CD8-positive, alpha-beta memory T cell (primary cell): ENCODE results near the gene CYP51A1. TPM values are rescaled to one million over a fixed set of nuclear protein-coding genes. Genes with fewer than 3 reads are reported as not detected.
"Not testable (repeated sequence)": the region's sequence is repeated elsewhere in the genome, so short reads cannot be mapped to it uniquely, and the experiment has no call there.

Source experiments
- CTCF ChIA-PET: fragments of 350-600 bp; sonication (Branson Sonifier 250); formaldehyde crosslinking; loops from one replicate; lab custom pipeline; 2021; ENCODE audit warnings: antibody characterized with exemption; lab: Charles Lee
- POLR2A ChIA-PET: fragments of 350-600 bp; sonication (Branson Sonifier 250); formaldehyde crosslinking; loops from one replicate; lab custom pipeline; 2021; ENCODE audit warnings: antibody characterized with exemption; lab: Charles Lee
- DNase-seq, 5 donors: peaks; one replicate each; pipeline versions ENCODE4 v3.0.0 to v3.0.0-alpha.2; 2020 to 2022; ENCODE audit warnings: mixed read lengths in 1 of 5
- H3K27ac ChIP-seq: one replicate; pipeline ENCODE4 v1.7.0; 2013; ENCODE audit warnings: low read depth, mild to moderate bottlenecking, low read length, moderate library complexity
- H3K27me3 ChIP-seq: 2 replicates; pipeline ENCODE4 v1.7.0; 2013; ENCODE audit warnings: low read length, mild to moderate bottlenecking; ENCODE audit not compliant: insufficient read depth, poor library complexity, severe bottlenecking
- H3K36me3 ChIP-seq: 2 replicates; pipeline ENCODE4 v1.7.0; 2013; ENCODE audit warnings: mild to moderate bottlenecking, low read length, moderate library complexity; ENCODE audit not compliant: insufficient read depth
- H3K4me1 ChIP-seq: 2 replicates; pipeline ENCODE4 v1.7.0; 2013; ENCODE audit warnings: mild to moderate bottlenecking, low read length, moderate library complexity; ENCODE audit not compliant: insufficient read depth
- H3K4me3 ChIP-seq: 2 replicates; pipeline ENCODE4 v1.7.0; 2013; ENCODE audit warnings: mild to moderate bottlenecking, low read length
- H3K9me3 ChIP-seq: 2 replicates; pipeline ENCODE4 v1.7.0; 2013; ENCODE audit warnings: mild to moderate bottlenecking, low read length
- H3K27ac Mint-ChIP-seq, 8 donors: one replicate each; pipeline ENCODE4 v1.8.0; 2020 to 2021; ENCODE audit warnings: mixed read lengths in 8 of 8, mild to moderate bottlenecking in 6 of 8, inconsistent platforms in 3 of 8, moderate library complexity in 3 of 8
- H3K27me3 Mint-ChIP-seq, 2 donors: one replicate each; pipeline ENCODE4 v1.8.0; 2020 to 2021; ENCODE audit warnings: mixed read lengths in 2 of 2, mild to moderate bottlenecking in 1 of 2, moderate library complexity in 1 of 2
- H3K36me3 Mint-ChIP-seq, 3 donors: one replicate each; pipeline ENCODE4 v1.8.0; 2020 to 2021; ENCODE audit warnings: mixed read lengths in 3 of 3, inconsistent platforms in 1 of 3, mild to moderate bottlenecking in 1 of 3
- H3K4me1 Mint-ChIP-seq, 3 donors: one replicate each; pipeline ENCODE4 v1.8.0; 2020 to 2021; ENCODE audit warnings: mixed read lengths in 3 of 3, inconsistent platforms in 1 of 3, mild to moderate bottlenecking in 1 of 3
- H3K4me3 Mint-ChIP-seq, 7 donors: one replicate each; pipeline ENCODE4 v1.8.0; 2020 to 2021; ENCODE audit warnings: mixed read lengths in 7 of 7, mild to moderate bottlenecking in 6 of 7, moderate library complexity in 4 of 7, inconsistent platforms in 2 of 7
- H3K9me3 Mint-ChIP-seq, 5 donors: one replicate each; pipeline ENCODE4 v1.8.0; 2020 to 2022; ENCODE audit warnings: mixed read lengths in 5 of 5, mild to moderate bottlenecking in 3 of 5, moderate library complexity in 2 of 5, inconsistent platforms in 1 of 5
- polyA plus RNA-seq: library from polyadenylated mRNA; unstranded; fragments of 300-500 nt; fragmentation: Illumina TruSeq; gene quantifications from one replicate; pipeline ENCODE4 v1.2.3, GENCODE V29; 2021
- total RNA-seq, 2 experiments: library from RNA; stranded (reverse); gene quantifications; one replicate each; pipeline ENCODE4 v1.2.3, GENCODE V29; 2021

CYP51A1 gene
- total and polyA plus RNA-seq, 3 experiments from 2014 or later: 13.4 to 44.5 (median 44.5) TPM

DNA sequence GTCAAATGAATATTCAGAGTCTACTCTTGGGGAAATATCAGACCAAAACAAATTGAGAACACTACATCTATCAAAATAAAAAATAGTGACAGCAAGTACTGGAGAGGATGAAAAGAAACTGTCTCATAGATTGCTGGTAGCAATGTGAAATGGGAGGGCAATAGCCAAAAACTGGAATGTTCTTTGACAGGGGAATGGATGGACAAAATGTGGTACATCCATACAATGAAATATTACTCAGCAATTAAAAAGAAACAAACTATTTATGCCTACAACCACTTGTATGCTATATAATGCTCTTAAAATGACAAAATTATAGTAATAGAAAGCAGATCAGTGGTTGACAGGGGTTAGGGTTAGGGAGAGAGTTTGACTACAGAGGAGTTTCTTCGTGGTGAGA is 46.0 kb downstream of the CYP51A1 start:
- Histone ChIP-seq H3K4me3 (no peak overlapping the region), H3K36me3 (peaks cover 24% of the 10 kb centered on the region), H3K9me3 (no peaks in the 10 kb centered on the region), H3K4me1 (no peaks in the 10 kb centered on the region), H3K27ac (no peak overlapping the region), H3K27me3 (no peaks in the 10 kb centered on the region)
- CTCF ChIA-PET: no interaction called here
- Mint-ChIP-seq H3K9me3 (no peaks in the 10 kb centered on the region), H3K27me3 (no peaks in the 10 kb centered on the region), H3K36me3 (peaks cover 36 to 80% (median 48%) of the 10 kb centered on the region in 3 donors), H3K27ac (peak overlapping the region in 1 of 8 donors; percentile 3), H3K4me1 (no peaks in the 10 kb centered on the region), H3K4me3 (no peak overlapping the region)
- POLR2A ChIA-PET: no interaction called here
- DNase-seq: no peak

DNA sequence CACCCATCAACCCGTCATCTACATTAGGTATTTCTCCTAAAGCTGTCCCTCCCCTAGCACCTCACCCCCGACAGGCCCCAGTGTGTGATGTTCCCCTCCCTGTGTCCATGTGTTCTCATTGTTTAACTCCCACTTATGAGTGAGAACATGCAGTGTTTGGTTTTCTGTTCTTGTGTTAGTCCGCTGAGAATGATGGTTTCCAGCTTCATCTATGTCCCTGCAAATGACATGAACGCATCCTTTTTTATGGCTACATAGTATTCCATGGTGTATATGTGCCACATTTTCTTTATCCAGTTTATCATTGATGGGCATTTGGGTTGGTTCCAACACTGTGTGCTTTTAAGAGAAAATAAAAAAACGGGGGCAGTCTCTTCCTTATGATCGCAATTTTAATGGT is 50.4 kb downstream of the CYP51A1 start:
- H3K27ac ChIP-seq, H3K4me1 Mint-ChIP-seq, H3K4me1 ChIP-seq, H3K4me3 ChIP-seq, DNase-seq, POLR2A ChIA-PET, H3K27me3 ChIP-seq, H3K27ac Mint-ChIP-seq, H3K9me3 Mint-ChIP-seq, H3K4me3 Mint-ChIP-seq, CTCF ChIA-PET, H3K27me3 Mint-ChIP-seq, H3K9me3 ChIP-seq: not testable (repeated sequence)
- H3K36me3 Mint-ChIP-seq: peaks cover 35 to 78% (median 46%) of the 10 kb centered on the region in 3 donors
- H3K36me3 ChIP-seq: peaks cover 28% of the 10 kb centered on the region

DNA sequence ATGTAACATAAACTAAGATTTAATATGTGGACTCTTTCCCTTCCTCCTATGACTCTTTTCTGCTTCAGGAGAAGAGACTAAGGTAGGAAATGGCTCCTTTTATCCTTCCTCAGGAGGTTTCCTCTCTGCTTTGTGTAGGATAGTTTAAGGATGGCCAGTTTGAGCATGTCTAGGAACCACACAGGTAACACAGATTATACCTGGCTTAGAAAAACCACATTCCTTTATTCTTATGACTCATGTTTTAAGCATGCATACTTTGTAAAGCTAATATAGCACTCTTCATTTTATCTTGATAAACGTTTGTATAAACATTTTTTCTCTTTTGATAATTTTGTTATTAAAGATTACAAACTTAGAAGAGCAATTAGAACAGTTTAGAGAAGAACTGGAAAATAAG is 57.8 kb downstream of the CYP51A1 start:
- Mint-ChIP-seq H3K27ac (peak overlapping the region in 2 of 8 donors; percentile 2 to 56), H3K4me1 (no peaks in the 10 kb centered on the region), H3K36me3 (peaks cover 8 to 65% (median 30%) of the 10 kb centered on the region in 3 donors), H3K27me3 (no peaks in the 10 kb centered on the region), H3K4me3 (no peak overlapping the region), H3K9me3 (no peaks in the 10 kb centered on the region)
- DNase-seq: no peak
- no peak overlapping the region for H3K4me3 ChIP-seq
- H3K27ac ChIP-seq: no peak overlapping the region
- ChIA-PET CTCF (interaction anchor here (1.6 kb wide), 1 partner anchor 16 kb away, joined by 5 read pairs; no protein-coding TSS in a partner anchor), POLR2A (interaction anchor here (0.5 kb wide), 1 partner anchor 136 kb away, joined by 3 read pairs; no protein-coding TSS in a partner anchor)
- no peaks in the 10 kb centered on the region for H3K4me1 ChIP-seq
- H3K9me3 ChIP-seq: no peaks in the 10 kb centered on the region
- no peaks in the 10 kb centered on the region for H3K27me3 ChIP-seq
- peaks cover 7% of the 10 kb centered on the region for H3K36me3 ChIP-seq

DNA sequence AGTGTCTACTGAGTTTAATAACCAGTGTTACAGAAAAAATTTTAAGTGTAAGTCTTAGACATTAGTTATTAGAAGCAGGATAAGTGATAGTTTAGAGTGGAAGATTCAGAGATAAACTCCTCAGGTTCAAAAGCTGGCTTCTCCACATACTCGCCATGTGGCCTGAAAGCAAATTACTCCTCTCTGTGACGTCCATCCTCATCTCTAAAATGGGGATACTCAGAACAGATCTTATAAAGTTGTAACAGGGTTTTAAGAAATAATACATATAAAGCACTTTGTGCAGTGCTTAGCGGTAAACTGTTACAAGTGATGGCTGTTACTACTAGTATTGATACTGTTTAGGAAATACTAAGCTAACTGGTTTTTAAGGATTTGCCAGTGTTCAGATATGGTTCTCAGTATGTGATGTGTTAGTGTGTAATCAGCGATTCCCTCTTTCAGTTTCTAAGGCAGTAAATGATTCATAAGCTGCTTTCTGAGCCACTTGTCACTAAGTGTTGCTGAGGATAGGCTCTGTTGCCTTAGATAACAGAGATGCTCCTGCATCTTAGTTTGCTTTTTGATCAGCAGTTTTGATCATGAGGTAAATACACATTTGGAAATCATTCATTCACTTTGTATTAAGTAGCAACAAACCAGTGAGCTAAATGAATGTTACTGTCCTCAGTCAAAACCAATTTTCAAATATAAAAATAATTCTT is 58.7 kb downstream of the CYP51A1 start:
- no peak overlapping the region for H3K4me3 Mint-ChIP-seq
- H3K27me3 Mint-ChIP-seq: no peaks in the 10 kb centered on the region
- no peaks in the 10 kb centered on the region for H3K9me3 Mint-ChIP-seq
- DNase-seq: no peak
- Histone ChIP-seq H3K27me3 (no peaks in the 10 kb centered on the region), H3K27ac (no peak overlapping the region), H3K4me1 (no peaks in the 10 kb centered on the region), H3K9me3 (no peaks in the 10 kb centered on the region), H3K4me3 (no peak overlapping the region), H3K36me3 (peaks cover 11% of the 10 kb centered on the region)
- ChIA-PET CTCF (interaction anchor here (1.6 kb wide), 1 partner anchor 15 kb away, joined by 5 read pairs; no protein-coding TSS in a partner anchor), POLR2A (interaction anchor here (0.5 kb wide), 1 partner anchor 135 kb away, joined by 3 read pairs; no protein-coding TSS in a partner anchor)
- H3K36me3 Mint-ChIP-seq: peaks cover 8 to 68% (median 33%) of the 10 kb centered on the region in 3 donors
- H3K27ac Mint-ChIP-seq: peak overlapping the region in 1 of 8 donors; percentile 42
- H3K4me1 Mint-ChIP-seq: no peaks in the 10 kb centered on the region

GRCh38 chr7:92072708-92073107 is 61.6 kb downstream of the CYP51A1 start:
- Mint-ChIP-seq H3K4me3 (no peak overlapping the region), H3K9me3 (no peaks in the 10 kb centered on the region), H3K27me3 (no peaks in the 10 kb centered on the region), H3K27ac (no peak overlapping the region), H3K36me3 (peaks cover 19 to 68% (median 31%) of the 10 kb centered on the region in 3 donors), H3K4me1 (no peaks in the 10 kb centered on the region)
- Histone ChIP-seq H3K27ac (no peak overlapping the region), H3K36me3 (peaks cover 14% of the 10 kb centered on the region), H3K4me1 (no peaks in the 10 kb centered on the region), H3K4me3 (no peak overlapping the region), H3K9me3 (no peaks in the 10 kb centered on the region), H3K27me3 (no peaks in the 10 kb centered on the region)
- no peak for DNase-seq
- CTCF ChIA-PET: no interaction called here
- POLR2A ChIA-PET: no interaction called here

DNA sequence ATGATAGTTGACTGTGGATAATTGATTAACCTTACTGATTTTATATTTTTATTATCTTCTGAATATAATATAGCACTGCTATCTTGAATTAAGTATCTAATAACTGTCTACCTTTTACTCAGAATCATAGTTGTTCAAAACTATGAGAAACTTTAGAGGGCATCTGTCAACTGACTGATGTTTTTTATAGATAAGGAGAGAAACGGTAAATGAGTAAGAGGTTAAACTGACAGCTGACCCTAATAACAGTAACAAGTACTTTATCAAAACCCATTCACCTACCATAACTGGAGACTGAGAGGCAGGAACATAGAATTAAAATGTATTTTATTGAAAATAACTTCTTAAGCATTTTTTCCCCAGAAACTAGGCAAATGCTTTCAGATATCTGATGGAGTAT is 62.2 kb downstream of the CYP51A1 start:
- no peak overlapping the region for H3K4me3 Mint-ChIP-seq
- Histone ChIP-seq H3K4me3 (no peak overlapping the region), H3K9me3 (no peaks in the 10 kb centered on the region), H3K27me3 (no peaks in the 10 kb centered on the region), H3K27ac (no peak overlapping the region), H3K36me3 (peaks cover 14% of the 10 kb centered on the region), H3K4me1 (no peaks in the 10 kb centered on the region)
- H3K9me3 Mint-ChIP-seq: no peaks in the 10 kb centered on the region
- no peaks in the 10 kb centered on the region for H3K4me1 Mint-ChIP-seq
- DNase-seq: no peak
- H3K36me3 Mint-ChIP-seq: peaks cover 19 to 68% (median 36%) of the 10 kb centered on the region in 3 donors
- H3K27ac Mint-ChIP-seq: peak overlapping the region in 1 of 8 donors; percentile 15
- no peaks in the 10 kb centered on the region for H3K27me3 Mint-ChIP-seq
- ChIA-PET CTCF (no interaction called here), POLR2A (no interaction called here)

DNA sequence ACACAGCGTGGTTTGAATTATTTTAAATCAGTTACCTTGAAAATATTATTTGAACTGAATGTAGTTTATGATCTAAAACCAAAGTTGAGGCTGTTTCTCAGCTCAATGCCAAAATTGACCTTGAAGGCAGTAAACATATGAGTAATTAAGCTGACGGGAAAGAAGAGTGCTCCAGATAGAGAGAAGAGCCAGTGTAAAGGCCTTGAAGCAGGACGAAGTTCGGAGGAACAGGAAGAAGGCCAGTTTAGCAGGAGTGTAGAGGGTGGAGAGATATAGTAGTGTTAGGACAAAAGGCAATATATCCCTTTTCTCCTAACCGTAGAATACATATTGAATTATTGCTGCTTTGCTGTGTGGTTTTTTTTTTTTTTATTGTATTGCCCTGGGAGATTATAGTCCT is 63.2 kb downstream of the CYP51A1 start:
- Histone ChIP-seq H3K27me3 (no peaks in the 10 kb centered on the region), H3K4me1 (no peaks in the 10 kb centered on the region), H3K9me3 (no peaks in the 10 kb centered on the region), H3K27ac (no peak overlapping the region), H3K36me3 (peaks cover 21% of the 10 kb centered on the region), H3K4me3 (no peak overlapping the region)
- no peak overlapping the region for H3K4me3 Mint-ChIP-seq
- no peak for DNase-seq
- H3K4me1 Mint-ChIP-seq: no peaks in the 10 kb centered on the region
- CTCF ChIA-PET: no interaction called here
- no peaks in the 10 kb centered on the region for H3K27me3 Mint-ChIP-seq
- H3K9me3 Mint-ChIP-seq: no peaks in the 10 kb centered on the region
- no peak overlapping the region for H3K27ac Mint-ChIP-seq
- POLR2A ChIA-PET: interaction anchor here (0.7 kb wide), 1 partner anchor 150 kb away, joined by 4 read pairs; no protein-coding TSS in a partner anchor
- H3K36me3 Mint-ChIP-seq: peaks cover 25 to 72% (median 41%) of the 10 kb centered on the region in 3 donors

DNA sequence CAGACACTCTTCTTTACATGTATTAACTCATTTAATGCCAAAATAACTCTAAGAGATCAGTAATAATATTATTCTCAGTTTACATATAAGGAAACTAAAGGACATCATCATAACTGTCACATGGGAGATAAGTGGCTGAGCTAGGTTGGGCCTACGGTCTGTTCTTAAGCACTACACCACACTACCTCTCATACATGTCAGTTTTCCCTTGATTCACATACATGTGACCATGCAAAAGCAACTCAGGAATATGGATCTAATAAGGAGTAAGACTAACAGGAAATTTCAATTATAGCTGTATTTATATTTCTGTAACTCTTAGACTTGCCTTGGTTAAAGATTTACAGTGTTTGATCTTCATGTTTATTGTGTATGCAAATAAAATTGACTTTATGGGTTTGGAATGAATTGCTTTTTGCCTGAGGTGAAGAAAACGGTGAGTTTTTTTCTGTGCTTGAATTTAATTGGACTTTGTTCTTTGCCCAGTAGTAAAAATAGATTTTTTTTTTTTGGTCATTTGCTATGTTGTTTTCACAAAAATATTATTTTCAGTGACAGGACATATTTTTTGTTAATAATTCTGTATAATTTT is 69.7 kb downstream of the CYP51A1 start:
- Histone ChIP-seq H3K4me3 (no peak overlapping the region), H3K36me3 (peaks cover 12% of the 10 kb centered on the region), H3K27me3 (no peaks in the 10 kb centered on the region), H3K27ac (no peak overlapping the region), H3K9me3 (no peaks in the 10 kb centered on the region), H3K4me1 (no peaks in the 10 kb centered on the region)
- no peaks in the 10 kb centered on the region for H3K9me3 Mint-ChIP-seq
- H3K27ac Mint-ChIP-seq: no peak overlapping the region
- H3K27me3 Mint-ChIP-seq: no peaks in the 10 kb centered on the region
- ChIA-PET POLR2A (no interaction called here), CTCF (no interaction called here)
- DNase-seq: no peak
- H3K4me1 Mint-ChIP-seq: no peaks in the 10 kb centered on the region
- no peak overlapping the region for H3K4me3 Mint-ChIP-seq
- peaks cover 13 to 63% (median 20%) of the 10 kb centered on the region in 3 donors for H3K36me3 Mint-ChIP-seq
